GM12801 (cell line): ENCODE data around the gene KDM4B.

Source experiments
- CTCF ChIP-seq: IDR thresholded peaks from one replicate; pipeline ENCODE4 v1.5.1; 2011; ENCODE audit warnings: control low read depth; ENCODE audit not compliant: insufficient read length; ENCODE audit errors: extremely low read depth

Gene KDM4B

GRCh38 chr19:5141129-5141849 is 172.4 kb downstream of the KDM4B start:
- no peak for TF ChIP-seq CTCF

- no peak for TF ChIP-seq CTCF
These were observed 173.2 kb downstream of the KDM4B start for GRCh38 chr19:5141850-5142724.

- TF ChIP-seq CTCF = no peak
These were observed 173.8 kb downstream of the KDM4B start for GRCh38 chr19:5142725-5143097.

- no peak for TF ChIP-seq CTCF
These were observed 174.8 kb downstream of the KDM4B start for GRCh38 chr19:5143471-5144411.

GRCh38 chr19:5144545-5145179 is 175.7 kb downstream of the KDM4B start:
- no peak for TF ChIP-seq CTCF

- TF ChIP-seq CTCF = no peak
These were observed 176.9 kb downstream of the KDM4B start for GRCh38 chr19:5145521-5146511.
